Natural killer cell (primary cell): Measurements from ENCODE around the gene HNRNPAB. TPM values are rescaled to one million over a fixed set of nuclear protein-coding genes. Genes with fewer than 3 reads are reported as not detected.

ENCODE experiments used
- ATAC-seq, 3 donors: fragments of 150-1000 bp in 2 of 3; fragments of 200-7000 bp in 1 of 3; cut with Tn5 transposase; 1 replicate in 1 of 3; 2 replicates in 2 of 3; pipeline ENCODE4 v1.10.0; 2021; ENCODE audit warnings: mild to moderate bottlenecking in 2 of 3, moderate library complexity in 2 of 3
- DNase-seq, 2 donors: peaks; one replicate each; pipeline versions ENCODE4 v3.0.0 to v3.0.0-alpha.2; 2013 to 2021; ENCODE audit warnings: mixed read lengths in 1 of 2
- H3K27ac ChIP-seq: one replicate; pipeline ENCODE4 v1.5.1; 2013; ENCODE audit warnings: mild to moderate bottlenecking, low read length
- H3K27me3 ChIP-seq: one replicate; pipeline ENCODE4 v1.6.1; 2013; ENCODE audit warnings: low read length; ENCODE audit not compliant: control insufficient read depth, insufficient read depth
- H3K36me3 ChIP-seq: one replicate; pipeline ENCODE4 v1.6.1; 2013; ENCODE audit warnings: low read length; ENCODE audit not compliant: control insufficient read depth, insufficient read depth
- H3K4me1 ChIP-seq: one replicate; pipeline ENCODE4 v1.6.1; 2013; ENCODE audit warnings: low read length; ENCODE audit not compliant: control insufficient read depth, insufficient read depth
- H3K4me3 ChIP-seq: one replicate; pipeline ENCODE4 v1.5.1; 2013; ENCODE audit warnings: low read length
- H3K9me3 ChIP-seq: one replicate; pipeline ENCODE4 v1.6.1; 2013; ENCODE audit warnings: low read length; ENCODE audit not compliant: control insufficient read depth, insufficient read depth
- H3K27ac Mint-ChIP-seq, 2 donors: one replicate each; pipeline ENCODE4 v1.8.0; 2022; ENCODE audit warnings: mild to moderate bottlenecking in 2 of 2, mixed read lengths in 2 of 2, moderate library complexity in 1 of 2
- H3K27me3 Mint-ChIP-seq, 2 donors: one replicate each; pipeline ENCODE4 v1.8.0; 2022; ENCODE audit warnings: low read depth in 2 of 2, mixed read lengths in 2 of 2
- H3K36me3 Mint-ChIP-seq: one replicate; pipeline ENCODE4 v1.8.0; 2022; ENCODE audit warnings: mixed read lengths
- H3K4me1 Mint-ChIP-seq, 2 donors: one replicate each; pipeline ENCODE4 v1.8.0; 2022; ENCODE audit warnings: mixed read lengths in 2 of 2
- H3K4me3 Mint-ChIP-seq: one replicate; pipeline ENCODE4 v1.8.0; 2022; ENCODE audit warnings: mild to moderate bottlenecking, moderate library complexity, mixed read lengths
- H3K9me3 Mint-ChIP-seq, 2 donors: one replicate each; pipeline ENCODE4 v1.8.0; 2022; ENCODE audit warnings: mixed read lengths in 2 of 2
- CTCF ChIP-seq: fragments of 200-600 bp; IDR thresholded peaks from one replicate; pipeline ENCODE4 v1.8.0; 2022; ENCODE audit warnings: antibody characterized with exemption
- WGBS: methylation state at CpG from one replicate; pipeline ENCODE4 v1.1.7; 2013; ENCODE audit warnings: missing lambda C conversion rate; ENCODE audit not compliant: insufficient coverage; 5-methylcytosine and 5-hydroxymethylcytosine counted together
- intact Hi-C: fragments of 100-400 bp; cut with micrococcal nuclease; formaldehyde crosslinking; loops from one replicate; pipeline ENCODE4 v1.14.2; 2022
- total RNA-seq, 4 donors: library from RNA; stranded (reverse); fragments of 120-200 nt in 1 of 4; gene quantifications; one replicate each; pipeline versions ENCODE4 v1.2.3 to v1.2.4, GENCODE V29; 2013 to 2022

The HNRNPAB gene
- total RNA-seq, 3 donors from 2014 or later (not counting 1 experiment from before 2014, with no cell fraction given) = 77.6 to 98.4 (median 88.4) TPM

GRCh38 chr5:178199581-178200434 is 4.5 kb upstream of the HNRNPAB start:
- no peaks in the 10 kb centered on the region for H3K27me3 ChIP-seq
- TF ChIP-seq CTCF = no peak
- DNase-seq (no peak), ATAC-seq (no peak)
- intact Hi-C loops = no loop called here
- WGBS = 82% methylated on average over 12 of the region's 12 CpGs
- H3K27ac ChIP-seq = no peak overlapping the region
- H3K4me1 ChIP-seq = peaks cover 6% of the 10 kb centered on the region
- Mint-ChIP-seq H3K4me3 (no peak overlapping the region), H3K4me1 (peaks cover 17 to 23% of the 10 kb centered on the region in 2 donors), H3K9me3 (no peaks in the 10 kb centered on the region), H3K36me3 (no peaks in the 10 kb centered on the region), H3K27me3 (no peaks in the 10 kb centered on the region), H3K27ac (no peak overlapping the region)
- H3K4me3 ChIP-seq = no peak overlapping the region
- H3K36me3 ChIP-seq = no peaks in the 10 kb centered on the region
- no peaks in the 10 kb centered on the region for H3K9me3 ChIP-seq

GRCh38 chr5:178201221-178201926 is 3.0 kb upstream of the HNRNPAB start:
- H3K9me3 ChIP-seq = no peaks in the 10 kb centered on the region
- no peak overlapping the region for H3K27ac ChIP-seq
- ATAC-seq (no peak), DNase-seq (no peak)
- H3K4me1 Mint-ChIP-seq = peaks cover 18 to 22% of the 10 kb centered on the region in 2 donors
- no peak overlapping the region for H3K4me3 ChIP-seq
- H3K27me3 ChIP-seq = no peaks in the 10 kb centered on the region
- H3K4me3 Mint-ChIP-seq = no peak overlapping the region
- H3K36me3 Mint-ChIP-seq = no peaks in the 10 kb centered on the region
- H3K36me3 ChIP-seq = peaks cover 2% of the 10 kb centered on the region
- no peaks in the 10 kb centered on the region for H3K27me3 Mint-ChIP-seq
- TF ChIP-seq CTCF = no peak
- intact Hi-C loops = no loop called here
- 87% methylated on average over 11 of the region's 14 CpGs for WGBS
- H3K4me1 ChIP-seq = peaks cover 16% of the 10 kb centered on the region
- H3K27ac Mint-ChIP-seq = no peak overlapping the region
- H3K9me3 Mint-ChIP-seq = no peaks in the 10 kb centered on the region

GRCh38 chr5:178201927-178202235 is 2.5 kb upstream of the HNRNPAB start:
- no peaks in the 10 kb centered on the region for H3K27me3 Mint-ChIP-seq
- intact Hi-C loops = no loop called here
- ATAC-seq (no peak), DNase-seq (no peak)
- Histone ChIP-seq H3K4me1 (peaks cover 21% of the 10 kb centered on the region), H3K27me3 (no peaks in the 10 kb centered on the region), H3K4me3 (no peak overlapping the region), H3K27ac (no peak overlapping the region), H3K9me3 (no peaks in the 10 kb centered on the region), H3K36me3 (peaks cover 4% of the 10 kb centered on the region)
- H3K27ac Mint-ChIP-seq = no peak overlapping the region
- no peak overlapping the region for H3K4me3 Mint-ChIP-seq
- no peak for TF ChIP-seq CTCF
- peaks cover 20 to 23% of the 10 kb centered on the region in 2 donors for H3K4me1 Mint-ChIP-seq
- H3K36me3 Mint-ChIP-seq = no peaks in the 10 kb centered on the region
- 27% methylated on average over 2 of the region's 2 CpGs for WGBS
- H3K9me3 Mint-ChIP-seq = no peaks in the 10 kb centered on the region
